LNCaP clone FGC (cell line): Measurements from ENCODE around the gene CYBA.

ENCODE experiments used
- DNase-seq: peaks from one replicate; pipeline ENCODE4 v3.0.0-alpha.2; 2011; ENCODE audit warnings: low read depth
- H3K4me3 ChIP-seq: 2 replicates; pipeline ENCODE4 v1.5.1; 2011; ENCODE audit warnings: mild to moderate bottlenecking, low read depth, low read length, control low read depth
- TF ChIP-seq, protein P1 (sequence below): IDR thresholded peaks from 2 replicates; pipeline ENCODE4 v1.5.1; 2012; ENCODE audit warnings: mild to moderate bottlenecking; ENCODE audit not compliant: control insufficient read depth, insufficient read depth; ENCODE audit errors: extremely low read depth

Gene CYBA

DNA sequence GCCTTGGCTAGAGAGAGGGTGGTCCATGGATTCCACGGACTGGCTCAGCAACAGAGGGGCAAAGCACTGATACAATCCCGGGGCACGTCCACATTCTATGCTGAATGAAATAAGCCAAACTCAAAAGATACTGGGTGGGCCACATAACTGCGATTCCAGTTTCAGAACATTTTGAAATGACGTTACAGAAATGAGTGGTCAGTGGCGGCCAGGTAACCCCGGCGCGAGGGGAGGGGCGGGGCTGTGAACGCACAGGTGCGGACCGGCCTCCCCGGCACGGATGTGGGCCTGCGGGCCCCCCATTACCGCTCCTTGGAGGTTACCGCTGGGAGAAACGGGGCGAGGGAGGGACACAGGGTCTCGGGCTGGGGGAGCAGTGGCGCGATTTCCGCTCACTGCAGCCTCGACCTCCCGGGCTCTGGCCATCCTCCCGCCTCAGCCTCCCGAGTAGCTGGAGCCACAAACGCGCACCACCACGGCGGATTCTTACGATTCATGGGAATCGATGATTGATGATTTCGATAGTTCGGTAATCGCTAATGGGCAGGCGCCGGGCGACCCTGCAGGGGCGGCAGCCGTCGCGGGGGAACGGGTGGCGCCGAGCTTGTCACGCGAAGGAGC lies 11.5 kb upstream of the CYBA start:
- no peak for DNase-seq
- H3K4me3 ChIP-seq, result peak overlapping the region; percentile 83
- TF ChIP-seq, protein P1, sequence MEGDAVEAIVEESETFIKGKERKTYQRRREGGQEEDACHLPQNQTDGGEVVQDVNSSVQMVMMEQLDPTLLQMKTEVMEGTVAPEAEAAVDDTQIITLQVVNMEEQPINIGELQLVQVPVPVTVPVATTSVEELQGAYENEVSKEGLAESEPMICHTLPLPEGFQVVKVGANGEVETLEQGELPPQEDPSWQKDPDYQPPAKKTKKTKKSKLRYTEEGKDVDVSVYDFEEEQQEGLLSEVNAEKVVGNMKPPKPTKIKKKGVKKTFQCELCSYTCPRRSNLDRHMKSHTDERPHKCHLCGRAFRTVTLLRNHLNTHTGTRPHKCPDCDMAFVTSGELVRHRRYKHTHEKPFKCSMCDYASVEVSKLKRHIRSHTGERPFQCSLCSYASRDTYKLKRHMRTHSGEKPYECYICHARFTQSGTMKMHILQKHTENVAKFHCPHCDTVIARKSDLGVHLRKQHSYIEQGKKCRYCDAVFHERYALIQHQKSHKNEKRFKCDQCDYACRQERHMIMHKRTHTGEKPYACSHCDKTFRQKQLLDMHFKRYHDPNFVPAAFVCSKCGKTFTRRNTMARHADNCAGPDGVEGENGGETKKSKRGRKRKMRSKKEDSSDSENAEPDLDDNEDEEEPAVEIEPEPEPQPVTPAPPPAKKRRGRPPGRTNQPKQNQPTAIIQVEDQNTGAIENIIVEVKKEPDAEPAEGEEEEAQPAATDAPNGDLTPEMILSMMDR, result no peak

- TF ChIP-seq, protein P1, result no peak
- no peak overlapping the region for H3K4me3 ChIP-seq
- DNase-seq, result no peak
Measured at GRCh38 chr16:88661468-88661867, 10.6 kb upstream of the CYBA start.

- TF ChIP-seq, protein P1, result no peak
- DNase-seq, result no peak
- no peak overlapping the region for H3K4me3 ChIP-seq
Measured at GRCh38 chr16:88659160-88659559, 8.3 kb upstream of the CYBA start.

DNA sequence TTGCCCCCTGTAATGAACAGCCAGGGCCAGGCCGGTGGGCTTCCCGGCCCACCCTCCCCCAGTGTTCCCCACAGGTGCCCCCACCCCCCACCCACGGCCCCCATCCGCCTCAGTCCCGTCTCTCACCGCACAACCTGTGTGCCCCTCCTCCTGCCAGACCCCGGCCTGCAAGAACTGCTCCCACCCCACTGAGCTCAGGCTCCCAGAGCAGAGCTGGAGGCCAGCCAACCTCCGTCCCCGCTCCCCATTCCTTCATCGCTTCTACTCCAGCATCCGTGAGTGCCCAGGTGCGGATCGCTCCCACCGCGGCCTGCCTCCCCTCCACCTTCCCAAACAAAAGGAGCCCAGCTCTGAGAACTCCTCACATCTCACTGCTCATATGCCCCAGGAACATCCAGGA lies 7.9 kb upstream of the CYBA start:
- no peak for DNase-seq
- no peak overlapping the region for H3K4me3 ChIP-seq
- TF ChIP-seq, protein P1, result no peak

DNA sequence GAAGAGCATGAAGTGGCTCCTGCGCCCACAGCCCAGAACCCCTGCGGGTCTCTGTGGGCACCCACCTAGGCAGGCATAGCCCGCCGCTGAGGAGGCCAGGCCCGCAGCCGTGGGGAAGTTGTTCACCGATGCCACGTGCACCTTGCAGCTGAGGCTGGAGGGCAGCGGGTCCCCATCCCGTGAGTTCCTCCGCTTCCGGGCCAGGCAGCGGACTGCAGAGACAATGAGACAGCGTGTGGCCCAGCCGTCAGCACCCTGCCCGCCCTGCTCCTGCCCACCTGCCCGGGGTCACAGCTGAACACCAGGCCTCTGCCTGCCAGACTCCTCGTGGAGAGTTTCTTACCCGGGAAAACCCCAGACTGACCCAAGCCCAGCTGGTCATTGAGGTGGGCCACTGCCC lies 6.5 kb upstream of the CYBA start:
- no peak for DNase-seq
- H3K4me3 ChIP-seq, result no peak overlapping the region
- TF ChIP-seq, protein P1, result no peak

DNA sequence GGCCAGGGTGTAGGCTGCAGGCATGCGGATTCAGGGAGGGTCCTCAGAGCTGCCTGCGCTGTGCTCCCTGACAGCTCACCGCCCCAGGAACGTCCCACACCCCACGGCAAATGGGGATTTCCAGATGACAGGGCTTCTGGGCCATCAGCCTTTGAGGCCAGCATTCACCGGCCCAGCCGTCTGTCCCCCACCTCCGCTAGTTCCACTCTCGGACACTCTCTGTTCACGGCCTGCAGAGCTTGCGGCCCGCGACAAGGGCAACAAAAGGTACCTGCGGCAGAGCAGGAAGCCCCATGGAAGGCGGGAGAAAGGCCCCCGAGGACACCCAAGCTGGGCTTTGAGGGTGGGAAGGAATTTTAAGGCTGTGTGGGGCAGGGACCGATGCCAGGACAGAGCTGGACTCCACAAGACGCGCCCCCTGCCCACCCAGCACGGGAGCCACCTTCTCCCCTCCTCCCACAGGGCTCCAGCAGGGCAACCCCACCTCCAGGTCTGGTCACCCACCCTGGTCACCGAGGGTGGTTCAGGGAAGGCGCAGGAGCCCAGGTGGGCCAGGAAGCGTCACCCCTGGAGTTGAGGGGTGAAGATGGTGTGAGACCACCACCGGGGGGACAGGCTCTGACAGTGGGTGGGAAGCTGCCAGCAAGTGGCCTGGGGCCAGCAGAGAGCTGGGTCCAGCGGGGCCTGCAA lies 5.6 kb upstream of the CYBA start:
- TF ChIP-seq, protein P1, result no peak
- H3K4me3 ChIP-seq, result no peak overlapping the region

More for the DNA sequence above, 5.6 kb upstream of the CYBA start:
- DNase-seq, result no peak
